Neuronal stem cell (in vitro differentiated cells): ENCODE data around the gene LONRF2.
A peak's percentile ranks its signal among the peaks of the same experiment; 100 is the strongest.

ENCODE experiments used
- DNase-seq: peaks from one replicate; pipeline ENCODE4 v3.0.0-alpha.2; 2013; ENCODE audit warnings: low spot score
- H2AFZ ChIP-seq: one replicate; pipeline ENCODE4 v1.6.1; 2013; ENCODE audit warnings: mild to moderate bottlenecking, low read length, inconsistent platforms
- H2AK5ac ChIP-seq: 2 replicates; pipeline ENCODE4 v1.6.1; 2013; ENCODE audit warnings: low read depth, mild to moderate bottlenecking, inconsistent platforms, low read length, moderate library complexity, mixed read lengths
- H2BK120ac ChIP-seq: 2 replicates; pipeline ENCODE4 v1.6.1; 2013; ENCODE audit warnings: low read depth, mild to moderate bottlenecking, inconsistent platforms, low read length, moderate library complexity, mixed read lengths
- H2BK12ac ChIP-seq: one replicate; pipeline ENCODE4 v1.6.1; 2013; ENCODE audit warnings: low read length, inconsistent platforms
- H2BK15ac ChIP-seq: 2 replicates; pipeline ENCODE4 v1.6.1; 2013; ENCODE audit warnings: mild to moderate bottlenecking, low read length, inconsistent platforms, mixed read lengths
- H2BK5ac ChIP-seq: one replicate; pipeline ENCODE4 v1.6.1; 2013; ENCODE audit warnings: inconsistent platforms, mild to moderate bottlenecking, low read length, moderate library complexity
- H3K14ac ChIP-seq: one replicate; pipeline ENCODE4 v1.6.1; 2013; ENCODE audit warnings: low read length, inconsistent platforms
- H3K18ac ChIP-seq: 2 replicates; pipeline ENCODE4 v1.6.1; 2013; ENCODE audit warnings: low read length, inconsistent platforms
- H3K23ac ChIP-seq: 2 replicates; pipeline ENCODE4 v1.6.1; 2013; ENCODE audit warnings: low read depth, mild to moderate bottlenecking, mixed read lengths, low read length, inconsistent platforms; ENCODE audit not compliant: poor library complexity
- H3K27ac ChIP-seq: replicated peaks from 3 replicates; pipeline ENCODE4 v1.5.1; 2013; ENCODE audit warnings: low read length, inconsistent platforms
- H3K27me3 ChIP-seq, 3 experiments: 2 replicates each; pipeline ENCODE4 v1.6.1; 2013; ENCODE audit warnings: low read length in 3 of 3, mild to moderate bottlenecking in 2 of 3, inconsistent platforms in 1 of 3, low read depth in 1 of 3, mixed read lengths in 1 of 3, moderate library complexity in 1 of 3; ENCODE audit not compliant: control insufficient read depth in 3 of 3, insufficient read depth in 3 of 3
- H3K36me3 ChIP-seq, 2 donors: replicated peaks in 1 of 2; 2 replicates each; pipeline ENCODE4 v1.6.1; 2013; ENCODE audit warnings: low read length in 2 of 2; ENCODE audit not compliant: control insufficient read depth in 2 of 2, insufficient read depth in 2 of 2
- H3K4ac ChIP-seq: 2 replicates; pipeline ENCODE4 v1.6.1; 2013; ENCODE audit warnings: inconsistent platforms, mild to moderate bottlenecking, low read length, moderate library complexity
- H3K4me1 ChIP-seq, 2 donors: 1 replicate in 1 of 2; 2 replicates in 1 of 2; pipeline ENCODE4 v1.6.1; 2013; ENCODE audit warnings: low read length in 2 of 2, low read depth in 1 of 2; ENCODE audit not compliant: control insufficient read depth in 2 of 2, insufficient read depth in 1 of 2
- H3K4me2 ChIP-seq: one replicate; pipeline ENCODE4 v1.6.1; 2013; ENCODE audit warnings: mild to moderate bottlenecking, low read length, inconsistent platforms; ENCODE audit not compliant: insufficient read depth, poor library complexity, severe bottlenecking
- H3K4me3 ChIP-seq, 2 donors: 2 replicates each; pipeline ENCODE4 v1.5.1; 2013; ENCODE audit warnings: low read length in 2 of 2, mild to moderate bottlenecking in 2 of 2, inconsistent platforms in 1 of 2, moderate library complexity in 1 of 2
- H3K79me1 ChIP-seq: one replicate; pipeline ENCODE4 v1.6.1; 2013; ENCODE audit warnings: low read depth, mild to moderate bottlenecking, inconsistent platforms, low read length, moderate library complexity
- H3K9ac ChIP-seq: one replicate; pipeline ENCODE4 v1.6.1; 2013; ENCODE audit warnings: mild to moderate bottlenecking, low read depth, low read length, inconsistent platforms; ENCODE audit not compliant: poor library complexity
- H3K9me3 ChIP-seq, 2 donors: replicated peaks in 1 of 2; 2 replicates each; pipeline versions ENCODE3 to v1.6.1; 2013; ENCODE audit warnings: low read length in 2 of 2, mild to moderate bottlenecking in 2 of 2, inconsistent platforms in 1 of 2, low read depth in 1 of 2, mixed read lengths in 1 of 2, moderate library complexity in 1 of 2; ENCODE audit not compliant: control insufficient read depth in 2 of 2, insufficient read depth in 1 of 2
- H4K8ac ChIP-seq: one replicate; pipeline ENCODE4 v1.6.1; 2013; ENCODE audit warnings: low read depth, mild to moderate bottlenecking, inconsistent platforms, low read length, moderate library complexity
- H4K91ac ChIP-seq: one replicate; pipeline ENCODE4 v1.6.1; 2013; ENCODE audit warnings: low read length, low read depth, mild to moderate bottlenecking, inconsistent platforms; ENCODE audit not compliant: poor library complexity
- whole genome bisulfite sequencing, 2 donors: extraction: QIAGEN DNeasy Blood & Tissue Kit; methylation state at CpG; one replicate each; pipeline ENCODE4 v1.1.7; 2013; ENCODE audit warnings: missing lambda C conversion rate in 2 of 2, mixed read lengths in 1 of 2; ENCODE audit not compliant: insufficient read length in 2 of 2, insufficient replicate concordance in 1 of 2; ENCODE audit errors: extremely low coverage in 2 of 2; 5-methylcytosine and 5-hydroxymethylcytosine counted together

Gene LONRF2

GRCh38 chr2:100248044-100248330, 74.3 kb downstream of the LONRF2 start:
- Histone ChIP-seq H3K27me3 (peaks cover 0 to 8% (median 0%) of the 10 kb centered on the region in 3 experiments), H2AK5ac (no peak overlapping the region), H3K14ac (no peak overlapping the region), H4K91ac (no peak overlapping the region), H3K36me3 (no peaks in the 10 kb centered on the region), H3K79me1 (no peaks in the 10 kb centered on the region), H2BK5ac (no peak overlapping the region), H4K8ac (no peak overlapping the region), H3K23ac (no peak overlapping the region), H3K9me3 (no peaks in the 10 kb centered on the region), H3K4ac (no peak overlapping the region), H3K27ac (no peak overlapping the region), H3K9ac (no peak overlapping the region), H3K4me3 (no peak overlapping the region), H2BK12ac (no peak overlapping the region), H2BK15ac (no peak overlapping the region), H3K4me2 (no peak overlapping the region), H2AFZ (no peak overlapping the region), H2BK120ac (no peak overlapping the region), H3K18ac (no peak overlapping the region), H3K4me1 (no peaks in the 10 kb centered on the region)
- WGBS, 2 donors: no CpG with 5 or more reads among the region's 4 CpGs
- no peak for DNase-seq

GRCh38 chr2:100247256-100248043, 74.9 kb downstream of the LONRF2 start:
- DNase-seq: no peak
- Histone ChIP-seq H3K9ac (no peak overlapping the region), H2BK120ac (no peak overlapping the region), H2AFZ (no peak overlapping the region), H3K27me3 (peaks cover 0 to 8% (median 0%) of the 10 kb centered on the region in 3 experiments), H3K9me3 (no peaks in the 10 kb centered on the region), H3K23ac (peak overlapping the region; percentile 31), H4K91ac (no peak overlapping the region), H3K14ac (no peak overlapping the region), H2BK15ac (no peak overlapping the region), H3K4me2 (no peak overlapping the region), H2BK12ac (no peak overlapping the region), H2AK5ac (no peak overlapping the region), H3K18ac (no peak overlapping the region), H3K79me1 (no peaks in the 10 kb centered on the region), H3K4me1 (peaks cover 0 to 3% of the 10 kb centered on the region in 2 donors), H3K4ac (no peak overlapping the region), H4K8ac (no peak overlapping the region), H3K36me3 (no peaks in the 10 kb centered on the region), H2BK5ac (peak overlapping the region; percentile 31), H3K27ac (no peak overlapping the region), H3K4me3 (peak overlapping the region in 1 of 2 donors; percentile 33)
- no CpG with 5 or more reads among the region's 14 CpGs for WGBS, 2 donors

- peak overlapping the region; percentile 47 for H3K23ac ChIP-seq
- no peak for DNase-seq
- no peak overlapping the region for H2AK5ac ChIP-seq
- H2BK5ac ChIP-seq: no peak overlapping the region
- no peak overlapping the region for H3K18ac ChIP-seq
- no peak overlapping the region for H3K4ac ChIP-seq
- WGBS, 2 donors: 100% methylated on average over 1 to 7 of the region's 28 CpGs
- no peak overlapping the region for H4K91ac ChIP-seq
- H2BK120ac ChIP-seq: no peak overlapping the region
- no peak overlapping the region for H3K4me3 ChIP-seq
- no peak overlapping the region for H3K9ac ChIP-seq
- no peak overlapping the region for H4K8ac ChIP-seq
- peaks cover 0 to 3% of the 10 kb centered on the region in 2 donors for H3K4me1 ChIP-seq
- no peaks in the 10 kb centered on the region for H3K9me3 ChIP-seq
- H2AFZ ChIP-seq: no peak overlapping the region
- peaks cover 0 to 8% (median 0%) of the 10 kb centered on the region in 3 experiments for H3K27me3 ChIP-seq
- H3K36me3 ChIP-seq: no peaks in the 10 kb centered on the region
- no peak overlapping the region for H3K4me2 ChIP-seq
- no peak overlapping the region for H2BK12ac ChIP-seq
- H3K79me1 ChIP-seq: no peaks in the 10 kb centered on the region
- no peak overlapping the region for H3K14ac ChIP-seq
- H2BK15ac ChIP-seq: no peak overlapping the region
- no peak overlapping the region for H3K27ac ChIP-seq
Measured at GRCh38 chr2:100246163-100247145, 75.8 kb downstream of the LONRF2 start.

- H3K79me1 ChIP-seq: no peaks in the 10 kb centered on the region
- H3K36me3 ChIP-seq: no peaks in the 10 kb centered on the region
- H3K4me1 ChIP-seq: peaks cover 0 to 3% of the 10 kb centered on the region in 2 donors
- WGBS, 2 donors: no CpG with 5 or more reads among the region's 4 CpGs
- H2BK5ac ChIP-seq: no peak overlapping the region
- H3K14ac ChIP-seq: no peak overlapping the region
- H4K91ac ChIP-seq: no peak overlapping the region
- H3K27me3 ChIP-seq: peaks cover 0 to 8% (median 0%) of the 10 kb centered on the region in 3 experiments
- H3K4ac ChIP-seq: no peak overlapping the region
- H4K8ac ChIP-seq: no peak overlapping the region
- H3K4me3 ChIP-seq: no peak overlapping the region
- H3K27ac ChIP-seq: no peak overlapping the region
- no peaks in the 10 kb centered on the region for H3K9me3 ChIP-seq
- no peak overlapping the region for H3K9ac ChIP-seq
- H3K18ac ChIP-seq: no peak overlapping the region
- DNase-seq: no peak
- no peak overlapping the region for H2BK12ac ChIP-seq
- no peak overlapping the region for H3K4me2 ChIP-seq
- H2BK120ac ChIP-seq: no peak overlapping the region
- H2AK5ac ChIP-seq: no peak overlapping the region
- H2AFZ ChIP-seq: no peak overlapping the region
- H2BK15ac ChIP-seq: no peak overlapping the region
- no peak overlapping the region for H3K23ac ChIP-seq
Measured at GRCh38 chr2:100245681-100246080, 76.6 kb downstream of the LONRF2 start.
